DMS53 treated with DMSO at 0.1 percent for 48 hours (cell line): ENCODE measurements around the gene ITGA3.

Experiments used
- DNase-seq: peaks from one replicate; lab custom pipeline; 2025; ENCODE audit not compliant: unreplicated experiment; lab: John Stamatoyannopoulos, UW

Gene ITGA3

GRCh38 chr17:50055426-50056216, at the start of gene ITGA3:
ITGA3 (plus strand) TSS chr17:50056110; CDS start chr17:50056440, 330 bp downstream.
- peak; percentile 82 for DNase-seq

DNA sequence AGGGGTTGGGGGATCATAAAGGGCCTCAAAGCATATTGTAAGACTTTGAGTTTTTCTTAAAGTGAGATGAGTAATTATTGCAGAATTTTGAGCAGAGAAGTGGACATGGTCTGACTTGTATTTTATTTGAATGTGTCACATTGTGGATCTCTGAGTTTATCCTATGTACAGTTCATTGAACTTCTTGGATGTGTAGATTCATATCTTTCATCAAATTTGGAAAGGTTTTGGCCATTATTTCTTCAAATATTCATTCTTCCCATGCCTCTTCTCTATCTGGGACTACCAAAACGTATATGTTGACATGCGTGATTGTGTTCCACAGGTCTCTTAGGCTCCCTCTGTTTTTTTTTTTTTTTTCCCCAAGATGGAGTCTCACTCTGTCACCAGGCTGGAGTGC, 46.6 kb upstream of the ITGA3 start:
- DNase-seq = no peak

- DNase-seq = no peak
These were observed 42.8 kb upstream of the ITGA3 start for GRCh38 chr17:50013079-50013478.

- no peak for DNase-seq
These were observed 41.3 kb upstream of the ITGA3 start for GRCh38 chr17:50014471-50015088.

GRCh38 chr17:50015146-50015545, 40.8 kb upstream of the ITGA3 start:
- DNase-seq = no peak

GRCh38 chr17:50018909-50019308, 37.0 kb upstream of the ITGA3 start:
- DNase-seq = no peak

DNA sequence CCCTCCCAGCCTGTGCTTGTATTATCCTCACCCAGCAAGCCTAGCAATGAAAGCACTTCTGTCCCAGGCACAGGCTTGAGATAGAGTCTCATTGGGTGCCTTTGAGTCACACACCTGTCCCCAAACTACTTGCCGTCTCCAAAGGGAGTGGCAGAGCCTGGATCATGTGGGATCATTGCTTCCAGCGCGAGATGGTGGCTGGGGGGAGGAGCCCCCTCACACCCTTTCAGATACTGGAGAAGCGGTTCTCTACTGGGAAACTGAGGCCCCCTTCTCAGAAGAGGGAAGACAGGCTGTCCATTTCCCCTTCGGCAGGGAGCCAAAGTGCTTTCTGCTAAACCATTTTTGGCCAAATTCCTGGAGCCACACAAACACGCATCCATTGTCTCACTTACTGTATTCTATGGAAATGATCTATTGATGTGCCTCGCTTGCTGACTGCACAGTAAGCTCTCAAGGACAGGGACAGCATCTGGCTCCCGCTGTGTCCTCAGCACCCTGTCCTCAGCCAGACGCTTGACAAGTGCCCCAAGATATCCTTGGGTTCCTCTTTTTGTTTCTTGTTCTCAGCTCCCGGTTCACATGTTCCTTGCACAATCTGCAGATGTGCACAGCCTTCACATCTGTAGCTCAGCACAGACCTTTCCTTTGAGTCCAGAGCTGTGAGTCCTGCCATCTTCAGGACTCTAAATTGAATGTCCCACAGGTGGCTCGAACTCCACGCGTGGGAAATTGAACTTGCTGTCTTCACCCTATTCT, 34.9 kb upstream of the ITGA3 start:
- DNase-seq = no peak

- no peak for DNase-seq
These were observed 34.1 kb upstream of the ITGA3 start for GRCh38 chr17:50021681-50022370.

DNA sequence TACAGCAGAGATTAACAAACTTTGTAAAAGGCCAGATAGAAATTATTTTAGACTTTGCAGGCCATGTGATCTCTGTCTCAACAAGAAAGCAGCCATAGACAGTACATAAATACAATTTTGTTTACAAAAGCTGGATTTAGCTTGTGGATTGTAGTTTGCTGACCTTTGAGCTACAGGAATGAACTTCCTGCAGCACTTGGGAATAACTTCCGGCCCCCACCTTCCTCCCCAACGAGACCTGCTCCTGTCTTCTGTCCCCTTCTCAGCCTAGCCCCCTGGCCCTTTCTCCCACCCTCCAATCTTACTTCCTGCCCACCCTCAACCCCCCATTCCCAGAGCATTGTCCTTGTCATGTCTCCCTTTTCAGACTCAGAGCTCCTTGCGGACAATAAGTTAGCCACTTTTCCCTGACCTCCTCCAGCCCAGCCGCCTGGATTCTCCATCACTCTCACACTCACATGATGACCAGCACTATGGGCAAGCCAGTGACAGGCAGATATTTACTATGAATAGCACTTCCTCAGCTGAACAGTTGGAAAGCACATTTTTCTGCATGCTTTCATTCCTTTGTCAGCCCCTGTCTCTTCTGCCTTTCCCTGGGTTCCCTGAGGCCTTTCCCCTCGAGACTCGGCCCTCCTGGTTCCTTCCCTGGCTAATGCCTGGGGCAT, 33.3 kb upstream of the ITGA3 start:
- DNase-seq = no peak

GRCh38 chr17:50023520-50023919, 32.4 kb upstream of the ITGA3 start:
- no peak for DNase-seq

DNA sequence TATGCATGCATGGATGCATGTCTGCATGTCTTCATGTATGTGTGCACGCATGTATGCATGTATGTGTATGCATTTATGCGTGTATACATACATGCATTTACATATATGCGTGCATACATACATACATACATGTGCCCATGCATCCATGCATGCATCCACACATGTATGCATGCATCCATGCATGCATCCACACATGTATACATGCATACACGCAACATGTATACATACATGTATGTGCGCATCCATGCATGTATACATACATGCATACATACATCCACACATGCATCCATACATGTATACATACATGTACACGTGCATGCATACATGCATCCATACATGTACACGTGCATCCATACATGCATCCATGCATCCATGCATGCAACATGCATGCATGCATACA, 31.1 kb upstream of the ITGA3 start:
- no peak for DNase-seq

GRCh38 chr17:50026046-50026675, 29.7 kb upstream of the ITGA3 start:
- DNase-seq = no peak

DNA sequence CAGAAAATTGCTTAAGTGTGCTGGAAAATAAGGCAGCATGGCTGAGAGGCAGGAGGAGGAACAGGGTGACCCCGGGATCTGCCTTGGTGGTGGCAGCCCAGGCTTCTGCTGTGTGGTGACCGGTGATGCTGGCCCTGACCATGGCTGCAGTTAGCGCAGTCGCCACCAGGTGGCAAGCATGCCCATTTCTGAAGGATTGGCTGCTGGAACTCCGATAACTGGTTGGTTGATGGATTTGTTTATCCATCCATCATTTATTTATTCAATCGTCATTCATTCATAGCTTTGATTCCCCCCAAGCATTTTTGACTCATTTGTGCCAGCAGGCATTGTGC, 29.1 kb upstream of the ITGA3 start:
- DNase-seq = peak; percentile 71

- no peak for DNase-seq
These were observed 28.6 kb upstream of the ITGA3 start for GRCh38 chr17:50027172-50027880.

- DNase-seq = no peak
These were observed 27.8 kb upstream of the ITGA3 start for GRCh38 chr17:50027881-50028735.

GRCh38 chr17:50028736-50029120, 27.2 kb upstream of the ITGA3 start:
- DNase-seq = no peak

DNA sequence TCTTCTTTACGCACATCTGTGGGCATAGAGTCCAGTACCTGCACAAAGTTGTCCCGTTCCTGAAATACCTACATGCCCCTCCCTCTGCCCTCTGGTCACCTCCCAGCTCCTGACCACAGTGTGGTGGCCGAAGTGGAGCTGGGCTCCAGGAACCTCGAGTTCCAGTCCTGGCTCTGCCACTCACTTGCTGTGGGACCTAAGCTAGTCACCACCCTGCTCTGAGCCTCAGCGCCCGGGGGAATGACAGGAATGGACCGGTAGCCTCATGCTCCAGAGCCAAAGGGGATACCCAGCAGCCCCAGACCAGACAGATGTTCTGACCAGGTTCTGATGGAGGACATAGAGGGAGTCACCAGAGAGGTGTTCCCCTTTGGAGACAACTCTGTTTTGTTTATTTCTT, 26.7 kb upstream of the ITGA3 start:
- no peak for DNase-seq

DNA sequence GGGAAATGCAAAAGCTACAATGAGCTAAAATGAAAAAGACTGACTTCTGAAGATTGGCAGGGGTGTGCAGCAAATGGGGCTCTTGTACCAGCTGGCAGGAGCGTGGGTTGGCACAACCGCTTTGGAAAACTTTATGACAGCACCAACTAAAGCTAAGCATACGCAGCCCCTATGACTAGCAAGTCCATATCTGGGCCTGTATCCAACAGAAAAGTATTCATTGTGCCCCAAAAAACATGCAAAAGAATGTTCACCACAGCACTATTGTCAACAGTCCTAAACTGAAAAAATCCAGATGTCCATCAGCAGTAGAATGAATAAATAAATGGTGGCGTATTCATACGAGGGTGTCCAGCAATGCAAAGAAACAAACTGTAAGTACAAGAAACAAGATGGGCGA, 22.6 kb upstream of the ITGA3 start:
- DNase-seq = no peak
